GM18508 (cell line): Measurements from ENCODE around the gene SDR9C7.
"Not testable (repeated sequence)": the region's sequence is repeated elsewhere in the genome, so short reads cannot be mapped to it uniquely, and the experiment has no call there.

Experiments used
- ATAC-seq: cut with Tn5 transposase; IDR thresholded peaks from one replicate; pipeline ENCODE4 v1.9.1; 2021; ENCODE audit warnings: moderate number of reproducible peaks; ENCODE audit not compliant: insufficient read depth, unreplicated experiment

Gene SDR9C7

DNA sequence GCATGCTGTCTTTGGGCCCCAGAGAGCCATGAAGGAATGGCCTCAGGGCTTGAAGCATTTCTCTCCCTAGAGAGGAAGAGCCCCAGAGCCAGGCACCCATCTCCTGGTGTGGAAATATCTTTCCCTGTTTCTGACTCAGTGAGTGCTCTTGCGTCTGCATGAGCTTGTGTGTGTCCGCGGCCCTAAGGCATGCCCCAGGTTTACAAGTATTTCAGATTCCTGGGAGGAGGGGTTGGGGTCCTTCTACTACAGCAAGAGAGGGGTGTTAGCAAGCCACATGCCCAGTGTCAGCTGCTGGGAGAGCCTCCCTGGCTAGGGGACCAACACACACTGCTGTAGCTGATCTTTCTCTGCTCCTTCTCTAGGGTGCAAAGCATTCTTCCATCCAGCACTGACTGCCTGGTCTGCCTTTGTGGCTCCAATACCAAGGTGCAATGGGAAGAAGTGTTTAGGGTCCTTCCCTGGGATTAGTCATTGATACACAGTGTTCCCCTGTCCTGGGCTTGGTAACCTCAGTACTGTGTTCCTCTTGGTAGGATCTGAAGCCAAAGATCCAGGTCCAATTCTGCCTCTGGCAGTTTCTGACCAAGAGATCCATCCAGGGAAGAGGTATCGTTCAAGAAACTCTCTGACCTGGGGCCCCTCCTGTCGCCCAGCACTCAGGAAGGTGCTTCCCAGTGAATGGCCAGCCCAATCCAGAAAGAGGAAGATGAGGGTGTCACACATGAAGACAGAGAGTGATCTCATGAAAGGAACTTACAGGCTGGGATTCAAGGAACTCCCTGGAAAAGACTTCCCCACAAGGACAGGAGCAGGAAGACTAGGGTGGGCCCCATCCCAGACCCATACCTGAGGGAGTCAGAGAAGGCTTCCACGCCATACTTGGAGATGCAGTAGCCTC, 20.1 kb upstream of the SDR9C7 start:
- no peak for ATAC-seq

DNA sequence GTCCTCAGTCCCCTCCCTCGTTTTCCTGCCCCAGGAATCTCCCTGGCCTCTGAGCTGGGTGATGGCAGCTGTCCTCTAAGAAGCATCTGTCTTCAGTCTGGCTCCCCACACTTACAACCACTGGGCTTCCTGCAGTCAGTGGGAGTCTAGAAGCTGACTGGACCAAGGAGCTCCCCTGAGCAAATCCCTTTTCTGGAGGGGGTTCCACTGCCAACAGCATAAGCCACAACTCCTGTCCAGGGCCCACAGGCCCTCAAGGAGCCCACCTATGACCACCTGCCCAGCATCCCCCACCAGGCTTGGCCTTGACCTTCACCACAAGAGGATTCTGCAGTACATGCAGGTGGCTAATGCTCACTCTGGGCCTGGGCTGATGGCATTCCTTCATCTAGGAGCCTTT, 19.1 kb upstream of the SDR9C7 start:
- no peak for ATAC-seq

DNA sequence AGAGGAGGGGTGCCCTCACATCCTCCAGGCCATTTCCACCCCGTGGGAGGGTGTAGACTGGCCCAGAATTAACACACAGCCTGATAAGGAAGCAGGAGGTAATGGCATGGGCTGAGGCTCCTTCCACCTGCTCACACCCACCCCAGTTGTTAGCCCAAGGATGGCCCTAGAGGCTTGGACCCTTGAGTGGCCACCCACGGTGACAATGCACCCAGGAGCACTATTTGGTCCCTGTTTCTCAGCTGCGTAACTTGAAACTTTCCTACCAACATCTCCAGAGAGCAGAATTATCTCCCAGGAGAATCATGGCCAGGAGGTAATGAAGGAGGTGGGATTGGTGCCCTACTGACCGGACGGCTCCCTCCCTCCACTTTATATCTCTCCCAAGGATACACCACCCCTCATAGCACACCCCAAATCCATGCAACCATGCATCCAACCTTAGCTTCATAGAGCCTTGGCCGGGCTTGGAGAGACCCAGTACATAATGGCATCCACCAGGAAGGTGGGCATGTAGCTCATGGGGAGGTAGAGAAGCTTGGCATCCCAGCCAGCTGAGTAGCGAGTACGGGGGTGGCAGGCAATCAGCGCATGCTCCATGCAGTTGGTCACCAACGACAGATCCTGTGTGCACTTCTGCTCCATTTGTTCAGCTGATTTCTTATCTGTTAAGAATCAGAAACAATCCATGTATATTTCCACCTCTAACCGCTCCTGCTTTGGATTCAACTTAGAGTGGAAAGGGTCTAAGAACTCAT, 17.6 kb upstream of the SDR9C7 start:
- ATAC-seq = no peak

DNA sequence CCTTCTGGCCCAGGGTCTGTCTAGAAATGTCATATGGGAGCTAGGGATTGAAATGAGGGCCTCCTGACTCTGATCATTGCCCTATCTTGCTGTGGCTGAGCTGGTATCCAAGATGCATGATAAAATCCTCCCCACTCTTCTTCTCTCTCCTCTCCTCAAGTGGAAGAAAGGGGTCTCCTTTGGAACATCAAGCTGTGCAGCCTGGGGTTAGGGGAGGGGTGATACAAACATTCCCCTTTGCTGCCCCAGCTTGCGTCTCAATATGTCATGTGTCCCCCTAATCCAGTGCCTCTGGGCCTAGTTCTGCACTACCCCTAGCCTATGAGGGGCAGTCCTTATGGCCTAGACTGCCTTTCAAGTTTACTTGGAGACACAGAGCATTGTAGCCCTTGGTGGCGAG, 14.7 kb upstream of the SDR9C7 start:
- no peak for ATAC-seq

DNA sequence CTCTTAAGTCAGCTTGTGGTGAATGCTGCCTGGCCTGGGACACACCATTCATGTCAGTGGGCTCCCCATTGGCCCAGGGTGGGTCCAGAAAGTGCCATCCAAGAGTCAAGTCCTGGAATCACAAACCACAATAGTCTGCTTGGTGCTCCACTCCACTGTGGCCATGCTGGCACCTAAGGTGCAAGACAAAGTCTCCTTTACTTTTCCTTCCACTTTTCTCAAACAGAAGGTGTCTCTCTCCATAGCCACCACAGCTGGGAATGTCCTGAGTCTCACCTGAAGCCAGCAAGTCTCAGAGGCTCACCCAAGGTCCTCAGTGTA, 14.2 kb upstream of the SDR9C7 start:
- ATAC-seq = no peak

DNA sequence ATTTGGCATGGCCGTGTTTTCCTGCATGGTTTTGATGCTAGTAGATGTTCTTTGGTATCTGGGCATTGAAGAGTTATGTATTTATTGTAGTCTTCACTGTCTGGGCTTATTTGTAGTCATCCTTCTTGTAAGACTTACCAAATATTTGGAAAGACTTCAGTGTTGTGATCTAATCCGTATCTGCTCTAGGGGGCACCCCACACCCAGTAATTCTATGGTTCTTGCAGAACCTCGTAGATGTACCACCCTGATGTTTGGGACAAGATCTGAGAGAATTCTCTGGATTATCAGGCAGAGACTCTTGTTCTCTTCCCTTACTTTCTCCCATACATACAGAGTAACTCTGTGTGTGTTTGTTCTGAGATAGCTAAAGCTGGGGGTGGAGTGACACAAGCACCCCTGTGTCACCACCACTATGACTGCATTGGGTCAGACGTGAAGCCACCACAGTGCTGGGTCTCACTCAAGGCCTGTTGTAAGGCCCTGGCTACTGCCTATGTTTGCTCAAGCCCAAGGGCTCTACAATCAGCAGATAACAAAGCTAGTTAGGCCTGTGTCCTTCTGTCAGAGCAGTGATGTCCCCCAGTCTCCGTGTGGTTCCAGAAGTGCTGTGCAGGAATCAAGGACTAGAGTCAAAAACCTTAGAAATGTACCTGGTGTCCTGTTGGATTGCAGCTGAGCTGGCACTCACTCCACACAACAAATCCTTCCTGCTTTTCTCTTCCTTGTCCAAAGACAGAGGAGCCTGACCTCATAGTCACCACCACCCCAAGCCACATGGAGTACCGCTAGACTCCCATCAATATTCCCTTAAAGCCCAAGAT, 13.6 kb upstream of the SDR9C7 start:
- ATAC-seq = no peak

DNA sequence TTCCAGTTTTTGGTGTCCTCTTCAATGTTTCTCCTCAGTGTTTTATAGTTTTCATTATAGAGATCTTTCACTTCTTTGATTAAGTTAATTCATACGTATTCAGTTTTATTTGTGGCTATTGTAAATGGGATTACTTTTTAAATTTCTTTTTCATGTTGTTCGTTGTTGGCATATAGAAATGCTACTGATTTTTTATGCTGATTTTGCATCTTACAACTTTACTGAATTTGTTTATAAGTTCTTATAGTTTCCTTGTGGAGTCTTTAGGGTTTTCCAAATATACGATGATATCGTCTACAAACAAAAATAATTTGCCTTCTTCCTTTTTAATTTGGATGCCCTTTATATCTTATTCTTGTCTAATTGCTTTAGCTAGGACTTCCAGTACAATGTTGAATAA, 9.7 kb upstream of the SDR9C7 start:
- no peak for ATAC-seq

DNA sequence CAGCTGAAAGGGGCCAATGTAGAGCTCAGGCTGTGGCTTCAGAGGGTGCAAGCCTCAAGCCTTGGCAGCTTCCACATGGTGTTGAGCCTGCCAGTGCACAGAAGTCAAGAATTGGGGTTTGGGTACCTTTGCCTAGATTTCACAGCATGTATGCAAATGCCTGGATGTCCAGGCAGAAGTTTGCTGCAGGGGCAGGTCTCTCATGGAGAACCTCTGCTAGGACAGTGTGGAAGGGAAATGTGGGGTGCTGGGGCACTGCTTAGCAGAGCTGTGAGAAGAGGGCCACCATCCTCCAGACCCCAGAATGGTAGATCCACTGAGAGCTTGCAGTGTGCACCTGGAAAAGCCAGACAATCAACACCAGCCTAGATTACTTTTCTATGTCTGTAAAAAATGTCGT, 9.2 kb upstream of the SDR9C7 start:
- ATAC-seq = not testable (repeated sequence)

DNA sequence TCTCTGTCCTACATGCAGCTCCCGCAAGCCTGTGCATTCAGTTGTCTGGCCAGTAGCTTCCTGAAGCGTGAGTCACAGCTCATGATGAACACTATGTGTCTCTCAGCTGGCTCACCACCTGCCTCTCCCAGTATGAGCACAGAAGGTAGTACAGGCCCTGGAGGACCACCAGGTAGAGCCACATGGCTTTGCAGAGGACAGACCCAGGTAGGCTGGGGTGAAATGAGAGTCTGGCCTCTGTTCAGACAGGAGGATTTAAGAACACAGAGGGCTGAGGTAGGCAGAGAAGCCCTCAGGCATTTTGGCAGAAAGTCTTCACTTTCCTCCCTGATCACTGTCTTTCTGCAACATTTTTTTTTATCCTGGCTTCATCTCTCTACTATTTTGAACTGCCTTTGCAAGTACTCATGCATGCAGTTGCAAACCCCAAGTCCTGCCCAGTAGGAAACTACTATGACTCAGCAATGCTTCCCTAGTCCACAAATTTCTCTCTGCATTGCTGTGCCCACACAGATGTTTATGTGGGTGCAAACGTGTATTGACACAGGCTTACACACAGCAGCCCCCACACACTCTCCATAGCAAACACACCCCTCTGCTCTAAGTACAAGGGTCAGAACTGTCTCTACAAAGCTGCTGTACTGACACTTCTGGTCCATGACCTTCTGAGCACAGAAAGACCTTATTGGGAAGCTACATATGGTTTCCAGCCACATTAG, 7.2 kb upstream of the SDR9C7 start:
- ATAC-seq = no peak

DNA sequence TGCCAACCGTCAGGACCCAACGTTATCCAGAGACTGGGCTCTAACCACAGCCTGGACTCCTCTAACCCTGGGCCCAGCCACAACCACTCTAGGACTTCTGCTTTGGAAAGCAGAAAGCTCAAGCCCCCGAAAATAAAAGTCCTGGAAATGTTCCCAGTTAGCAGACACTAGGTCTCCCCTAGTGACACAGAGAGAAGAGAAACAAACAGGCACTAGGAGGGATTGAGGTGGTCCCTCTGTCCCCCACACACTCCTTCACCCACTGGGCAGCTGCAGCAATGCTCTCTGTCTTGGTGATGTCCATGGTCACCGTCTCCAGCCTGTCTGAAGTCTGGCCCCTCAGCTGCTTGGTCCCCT, 6.7 kb upstream of the SDR9C7 start:
- not testable (repeated sequence) for ATAC-seq

DNA sequence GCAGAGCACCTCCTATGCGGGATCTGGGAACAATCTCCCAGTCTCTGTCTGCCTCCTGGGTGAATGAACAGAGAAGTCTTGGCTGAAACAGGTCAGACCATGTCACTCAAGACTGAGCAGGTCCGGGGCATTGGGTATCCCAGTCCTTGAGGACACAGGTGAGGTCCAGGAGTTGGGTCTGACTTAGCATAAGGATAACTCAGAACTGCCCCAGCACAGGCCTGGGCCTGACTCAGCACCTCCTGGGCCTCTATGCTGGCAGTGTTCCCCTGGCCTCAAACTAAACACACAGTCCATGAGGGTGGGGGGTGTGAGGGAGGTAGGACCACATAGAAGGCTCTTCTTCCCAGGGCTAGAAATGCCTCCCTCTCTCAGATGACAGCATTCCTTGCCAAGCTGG, 1.5 kb upstream of the SDR9C7 start:
- no peak for ATAC-seq

DNA sequence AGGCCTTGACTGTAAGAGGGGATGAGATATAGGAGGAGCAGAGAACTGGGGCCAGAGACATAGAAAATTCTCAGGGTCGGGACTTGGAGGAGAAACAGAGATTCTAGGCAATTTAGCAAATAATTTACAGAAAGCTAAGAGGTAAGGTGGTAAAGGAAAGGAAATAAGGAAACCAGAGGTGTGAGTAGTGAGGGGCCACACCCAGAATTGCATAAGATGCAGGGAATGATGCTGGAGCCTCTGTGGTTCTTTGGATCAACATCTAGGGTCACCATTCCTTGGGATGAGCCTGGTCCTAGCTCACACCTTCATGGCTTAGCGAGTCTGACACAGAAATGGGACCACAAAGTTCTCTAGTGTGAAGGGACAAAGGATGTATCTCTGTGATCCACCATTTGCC, 949 bp upstream of the SDR9C7 start:
- ATAC-seq = no peak

DNA sequence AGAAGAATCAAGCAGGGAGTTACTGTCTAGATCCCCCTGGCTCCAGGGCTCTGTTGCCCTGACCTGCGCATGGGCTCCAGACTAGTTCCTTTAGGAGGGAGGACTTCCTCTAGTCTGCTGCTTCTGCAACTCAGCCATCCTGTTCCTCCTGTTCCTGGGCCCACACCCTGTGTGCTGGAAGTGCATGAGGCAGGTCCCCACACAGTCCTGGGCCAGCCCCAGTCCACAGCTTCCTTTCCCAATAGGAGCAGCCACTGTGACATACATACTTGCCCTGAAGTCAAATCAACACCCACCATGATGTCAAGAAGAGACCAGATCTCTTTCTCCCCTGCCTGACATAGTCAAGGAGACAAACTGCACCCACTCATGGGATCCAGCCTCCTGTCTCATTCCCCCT, 1.3 kb downstream of the SDR9C7 start:
- no peak for ATAC-seq

DNA sequence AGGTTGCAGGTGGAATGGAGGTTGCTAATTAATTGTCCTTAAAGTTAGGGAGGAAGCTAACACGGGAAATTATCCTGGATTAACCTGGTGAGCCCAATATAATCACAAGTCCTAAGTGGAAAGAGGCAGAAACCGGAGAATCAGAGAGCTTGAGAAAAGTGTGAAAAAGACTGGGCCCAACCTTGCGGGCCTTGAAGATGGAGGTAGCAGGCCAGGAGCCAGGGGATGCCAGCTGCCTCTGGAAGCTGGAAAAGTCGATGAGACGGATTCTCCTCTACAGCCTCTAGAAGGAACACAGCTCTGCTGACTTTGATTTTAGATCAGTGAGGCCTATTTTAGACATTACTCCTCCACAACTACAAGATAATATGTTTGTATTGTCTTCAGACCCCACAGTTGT, 2.1 kb downstream of the SDR9C7 start:
- ATAC-seq = no peak

DNA sequence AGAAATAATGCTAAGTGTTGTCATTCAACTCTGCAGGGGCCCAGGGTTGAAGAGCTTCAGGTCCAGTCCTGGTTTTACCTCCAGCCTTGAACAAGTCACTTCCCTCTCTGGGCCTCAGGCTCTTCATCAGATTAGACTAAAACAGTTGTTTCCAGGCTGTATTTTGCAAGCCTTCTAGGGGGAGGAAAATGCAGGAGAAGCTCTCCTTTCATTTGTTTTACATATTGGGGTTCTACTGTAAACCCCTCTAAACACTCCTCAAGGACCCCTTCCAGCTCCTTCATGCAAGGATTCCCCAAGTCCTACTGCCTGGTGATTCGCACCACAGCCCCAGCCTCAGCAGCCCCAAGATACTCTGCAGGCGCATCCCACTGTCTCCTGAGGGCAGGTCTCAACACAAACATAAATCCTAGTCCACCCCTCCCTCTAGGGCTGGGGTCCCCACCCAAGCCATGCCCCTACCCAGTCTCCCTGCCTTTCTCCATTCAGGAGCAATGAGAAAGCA, 2.7 kb downstream of the SDR9C7 start:
- no peak for ATAC-seq

DNA sequence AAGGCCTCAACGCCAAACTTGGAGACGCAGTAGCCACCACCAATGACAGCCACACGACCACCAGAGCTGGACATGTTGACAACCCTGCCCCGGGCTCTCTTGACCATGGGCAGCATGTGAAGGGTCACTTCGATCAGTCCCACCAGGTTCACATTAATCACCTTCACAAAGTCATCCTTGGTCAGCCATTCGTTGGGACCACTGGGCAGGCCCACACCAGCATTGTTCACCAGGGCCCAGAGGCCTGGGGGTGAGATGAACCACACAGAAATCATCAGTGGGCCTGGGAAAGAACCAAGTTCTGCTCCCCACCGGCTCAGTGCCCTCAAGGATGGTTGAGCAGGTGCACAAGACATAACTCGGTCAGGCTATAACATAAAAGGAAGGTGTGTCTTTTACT, 4.0 kb downstream of the SDR9C7 start:
- ATAC-seq = no peak

DNA sequence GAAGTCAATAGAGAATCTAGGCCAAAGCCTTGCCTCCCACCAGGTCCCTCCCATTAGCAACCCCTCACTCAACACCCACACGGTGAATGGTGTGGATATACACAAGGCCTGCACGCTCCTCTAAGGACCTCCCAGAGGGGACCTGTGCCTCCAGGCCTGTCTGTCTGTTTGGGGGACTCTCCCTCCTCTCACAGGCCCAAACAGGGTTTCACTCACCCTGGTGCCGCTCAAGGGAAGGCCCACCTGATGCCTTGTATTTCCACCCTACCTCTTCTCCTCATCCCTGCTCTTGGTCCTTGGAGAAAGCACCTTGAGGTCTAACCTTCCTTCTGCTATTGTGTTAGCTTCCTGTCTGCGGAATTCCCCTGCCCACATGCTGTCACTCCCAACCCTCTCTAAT, 4.4 kb downstream of the SDR9C7 start:
- ATAC-seq = no peak

DNA sequence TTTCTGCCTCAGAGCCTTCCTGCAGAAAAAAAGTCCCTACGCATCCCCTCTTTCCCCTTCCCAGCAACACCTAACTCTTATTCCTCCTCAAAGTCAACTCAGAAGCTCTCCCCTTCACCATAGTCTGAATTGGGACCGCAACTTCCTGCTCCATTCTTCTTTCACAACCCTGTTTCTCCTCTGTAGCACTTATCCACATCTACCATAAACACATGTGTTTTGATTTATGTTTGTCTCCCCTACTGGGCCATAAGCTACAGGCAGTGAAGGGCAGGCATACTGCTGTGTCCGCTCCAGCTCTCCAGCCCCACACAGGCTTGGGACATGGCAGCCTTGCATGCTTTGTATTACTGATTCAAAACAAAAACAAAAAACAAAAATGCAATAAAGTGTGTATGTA, 5.9 kb downstream of the SDR9C7 start:
- ATAC-seq = no peak

DNA sequence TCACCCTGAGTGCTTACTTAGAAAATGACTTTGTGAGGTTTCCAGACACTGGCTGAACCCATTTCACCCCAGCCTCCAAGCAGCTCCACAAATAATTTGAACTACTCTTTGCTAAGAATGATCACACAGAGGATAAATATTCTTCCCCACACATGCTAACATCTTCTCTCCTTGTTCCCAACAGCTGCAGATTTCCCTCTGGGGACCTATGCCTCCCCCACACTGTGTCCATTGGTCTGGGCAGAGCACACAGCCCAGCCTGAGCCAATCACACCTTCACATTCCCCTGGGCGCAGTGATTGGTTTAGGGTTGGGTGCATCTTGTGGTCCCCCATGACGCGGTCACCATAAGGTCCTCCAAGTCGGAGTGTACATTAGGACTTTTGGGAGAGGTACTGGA, 6.9 kb downstream of the SDR9C7 start:
- ATAC-seq = no peak

DNA sequence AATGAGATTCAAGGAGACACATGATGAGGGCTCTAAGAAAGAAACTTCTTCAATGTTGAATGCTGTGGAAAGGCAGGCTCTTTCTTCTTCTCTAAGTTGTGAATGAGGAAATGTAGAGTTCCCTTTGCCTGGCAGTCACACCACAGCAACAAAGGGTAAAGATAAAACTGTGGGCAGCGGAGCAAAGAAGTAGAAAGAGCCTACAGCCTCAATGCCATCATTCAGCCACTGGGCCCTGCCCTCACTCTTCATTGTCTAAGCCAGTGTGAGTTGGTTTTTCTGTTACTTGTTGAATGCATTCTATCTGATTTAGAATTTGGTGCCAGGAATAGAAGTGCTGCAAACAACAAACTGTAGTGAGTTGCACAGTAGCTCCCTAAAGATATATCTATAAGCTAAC, 12.2 kb downstream of the SDR9C7 start:
- no peak for ATAC-seq
